Midbrain (tissue), 1 donor: ENCODE data around the gene ZNHIT3.

ENCODE experiments used
- DNase-seq: peaks from one replicate; lab custom pipeline; 2025; lab: John Stamatoyannopoulos, UW

Gene ZNHIT3

DNA sequence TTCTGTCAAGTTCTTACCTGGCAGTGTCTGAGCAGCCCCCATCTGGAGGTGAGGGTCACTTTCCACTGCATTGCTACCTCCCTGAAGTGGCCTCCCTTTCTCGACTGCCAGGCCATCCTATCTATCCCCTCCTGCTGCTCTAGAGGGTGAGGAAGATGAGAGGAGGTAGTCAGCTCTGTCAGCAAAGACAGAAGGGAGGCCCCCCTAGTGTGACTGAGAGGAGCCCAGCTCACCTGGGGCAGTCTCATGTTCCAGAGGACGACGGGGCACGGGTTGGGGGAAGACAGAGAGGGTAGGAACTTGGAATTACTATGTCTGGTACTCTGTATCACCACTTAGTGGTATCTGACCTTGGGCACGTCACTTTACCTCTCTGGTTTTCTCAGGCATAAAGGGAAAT lies 26.2 kb downstream of the ZNHIT3 start:
- DNase-seq = no peak

DNA sequence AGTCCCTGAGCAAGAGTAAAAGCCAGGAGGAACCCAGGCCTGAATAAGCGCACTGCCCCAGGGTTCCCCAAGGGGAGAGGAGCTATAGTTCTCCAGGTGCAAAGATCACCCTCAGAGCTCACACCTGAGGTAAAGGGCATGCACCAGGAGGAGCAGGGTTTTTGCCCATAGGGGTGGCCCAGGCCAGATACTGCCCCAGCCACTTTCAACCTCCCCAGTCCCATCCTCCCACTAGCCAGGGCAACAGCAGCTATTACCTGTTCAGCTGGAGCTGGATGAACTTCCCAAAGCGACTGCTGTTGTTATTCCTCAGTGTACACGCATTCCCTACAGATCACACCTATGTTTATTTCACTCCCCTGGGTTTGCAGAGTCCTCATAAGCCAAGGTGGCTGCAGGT lies 28.4 kb downstream of the ZNHIT3 start:
- DNase-seq = no peak

DNA sequence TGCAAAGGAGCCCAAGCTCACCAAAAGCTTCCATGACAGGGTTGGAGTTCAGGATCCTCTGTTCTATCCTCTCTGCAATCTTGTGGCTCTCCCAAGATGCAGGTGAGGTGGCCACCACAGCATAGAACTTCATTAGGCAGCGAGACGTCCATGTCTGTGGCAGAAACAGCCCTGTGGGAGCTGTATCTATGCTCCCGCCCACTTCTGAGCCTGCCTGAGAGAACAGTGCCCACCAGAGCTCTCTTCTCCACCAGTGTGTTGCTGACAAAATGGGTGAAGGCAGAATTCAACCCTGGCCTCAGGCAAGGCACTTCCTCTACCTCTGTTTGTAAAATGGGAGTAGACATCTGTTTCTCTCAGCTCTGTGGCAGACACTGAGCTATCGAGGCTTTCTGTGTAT lies 29.4 kb downstream of the ZNHIT3 start:
- no peak for DNase-seq

DNA sequence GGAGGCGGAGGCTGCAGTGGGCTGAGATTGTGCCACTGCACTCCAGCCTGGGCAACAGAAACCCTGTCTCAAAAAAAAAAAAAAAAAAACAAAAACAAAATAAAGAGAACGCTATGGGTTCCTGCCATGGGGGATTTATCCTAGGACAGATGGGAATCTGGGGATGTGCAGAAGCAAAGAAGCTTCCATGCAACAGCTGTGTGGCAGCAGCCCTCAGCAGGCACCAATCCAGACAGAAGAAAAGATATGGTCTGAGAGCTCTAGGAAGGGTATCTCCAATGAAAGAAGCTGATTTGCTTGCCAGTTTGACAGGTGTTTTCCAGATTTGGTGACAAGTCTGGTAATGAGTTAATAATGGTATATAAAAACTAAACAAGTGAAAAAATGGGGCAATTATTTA lies 36.6 kb downstream of the ZNHIT3 start:
- no peak for DNase-seq

DNA sequence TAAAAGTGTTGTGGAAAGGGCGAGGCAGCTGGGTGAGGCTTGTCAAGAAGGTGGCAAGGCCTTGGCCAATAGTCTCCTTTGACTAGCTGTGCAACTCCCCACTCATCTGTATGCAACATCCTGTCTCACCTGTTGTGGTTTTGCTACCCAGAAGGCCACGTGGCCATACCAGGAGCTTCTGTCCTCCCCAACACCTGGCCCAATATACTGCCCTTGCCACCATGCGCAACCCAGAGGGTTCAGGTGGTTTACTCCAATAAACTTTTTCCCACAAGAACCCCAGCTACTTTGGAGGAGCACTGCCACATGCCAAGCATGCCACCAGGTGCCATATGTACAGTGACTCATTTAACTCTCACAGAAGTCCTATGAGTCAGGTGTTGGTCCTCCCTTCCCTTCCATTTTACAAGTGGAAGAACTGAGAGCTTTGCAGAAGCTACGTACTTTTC lies 38.0 kb downstream of the ZNHIT3 start:
- DNase-seq = no peak

DNA sequence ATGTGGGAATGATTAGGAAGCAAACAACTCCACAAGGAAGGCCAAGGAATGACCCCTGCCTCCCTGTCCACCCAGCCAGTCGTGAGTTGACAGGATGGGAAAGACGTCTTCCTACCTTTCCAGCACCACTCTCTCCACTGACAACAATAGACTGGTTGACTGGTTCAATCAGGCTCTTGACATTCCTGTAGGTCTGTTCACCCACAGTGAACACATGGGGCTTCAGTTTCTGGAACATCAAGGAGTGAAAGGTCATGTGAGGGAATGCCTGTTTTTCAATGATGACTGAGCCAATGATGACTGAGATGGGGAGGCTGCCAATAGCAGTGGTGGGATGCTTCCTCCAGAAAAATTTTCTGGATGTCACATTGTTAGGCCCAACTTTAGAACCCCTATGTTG lies 38.6 kb downstream of the ZNHIT3 start:
- DNase-seq = no peak

DNA sequence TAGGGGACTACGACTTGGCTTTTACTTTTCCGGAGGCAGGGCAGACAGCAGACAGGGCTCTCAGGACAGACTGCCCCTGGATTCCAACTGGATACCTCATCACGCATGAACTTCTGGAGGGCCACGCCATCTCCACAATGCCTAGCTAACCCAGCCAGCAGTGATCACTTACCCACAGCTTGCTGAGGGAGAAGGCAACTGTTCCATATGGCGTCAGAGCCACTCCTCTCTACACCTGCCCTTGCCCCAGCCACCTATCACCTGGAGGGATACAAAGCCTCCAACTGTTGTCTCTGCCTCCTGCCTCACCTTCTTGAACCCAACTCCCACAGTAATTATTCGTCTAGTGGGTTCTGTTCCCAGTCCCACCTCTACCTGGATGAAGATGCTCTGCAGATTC lies 39.4 kb downstream of the ZNHIT3 start:
- no peak for DNase-seq

DNA sequence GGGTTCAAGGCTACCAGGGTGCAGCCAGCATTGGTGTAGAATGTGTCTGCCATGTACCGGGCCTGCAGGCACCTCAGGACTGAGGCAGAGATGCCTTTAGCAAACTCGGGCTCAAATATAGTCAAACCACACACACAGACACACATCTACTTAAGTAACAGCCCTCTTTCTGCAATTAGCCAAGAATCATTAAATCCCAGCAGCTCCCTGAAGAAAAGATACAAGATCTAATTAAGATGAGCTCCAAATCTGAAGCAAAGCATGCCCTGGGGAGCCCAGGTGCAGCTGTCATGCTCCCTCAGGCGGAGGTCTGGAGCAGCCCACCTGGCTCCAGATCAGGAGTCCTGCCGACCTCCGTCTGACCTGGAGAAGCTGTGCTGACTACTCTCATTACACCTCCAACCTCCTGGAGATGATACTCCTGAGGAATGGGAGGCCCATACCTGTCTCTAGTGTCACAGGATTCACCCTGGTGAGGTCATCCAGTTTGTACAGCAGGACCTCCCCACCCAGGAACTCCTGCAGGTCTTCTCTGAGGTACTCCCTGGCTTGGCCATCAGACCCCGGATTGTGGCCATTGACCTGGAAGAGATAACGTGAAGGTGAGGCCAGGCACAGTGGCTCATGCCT lies 41.3 kb downstream of the ZNHIT3 start:
- DNase-seq = no peak

DNA sequence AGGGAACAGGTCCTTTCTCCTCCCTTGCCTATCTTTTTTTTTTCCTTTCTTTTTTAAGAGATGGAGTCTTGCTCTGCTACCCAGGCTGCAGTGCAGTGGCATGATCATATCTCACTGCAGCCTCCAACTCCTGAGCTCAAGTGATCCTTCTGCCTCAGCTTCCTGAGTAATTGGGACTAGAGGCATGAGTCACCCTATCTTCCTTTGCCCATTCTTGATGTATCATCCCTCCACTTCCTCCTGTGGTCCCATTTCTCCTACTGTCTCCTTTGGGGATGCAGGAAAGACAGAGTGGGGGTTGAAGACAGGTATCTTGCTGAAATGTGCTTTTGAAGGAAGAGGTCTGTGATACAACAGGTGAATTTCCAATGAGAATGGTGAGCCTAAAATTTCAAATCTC lies 42.6 kb downstream of the ZNHIT3 start:
- DNase-seq = no peak

DNA sequence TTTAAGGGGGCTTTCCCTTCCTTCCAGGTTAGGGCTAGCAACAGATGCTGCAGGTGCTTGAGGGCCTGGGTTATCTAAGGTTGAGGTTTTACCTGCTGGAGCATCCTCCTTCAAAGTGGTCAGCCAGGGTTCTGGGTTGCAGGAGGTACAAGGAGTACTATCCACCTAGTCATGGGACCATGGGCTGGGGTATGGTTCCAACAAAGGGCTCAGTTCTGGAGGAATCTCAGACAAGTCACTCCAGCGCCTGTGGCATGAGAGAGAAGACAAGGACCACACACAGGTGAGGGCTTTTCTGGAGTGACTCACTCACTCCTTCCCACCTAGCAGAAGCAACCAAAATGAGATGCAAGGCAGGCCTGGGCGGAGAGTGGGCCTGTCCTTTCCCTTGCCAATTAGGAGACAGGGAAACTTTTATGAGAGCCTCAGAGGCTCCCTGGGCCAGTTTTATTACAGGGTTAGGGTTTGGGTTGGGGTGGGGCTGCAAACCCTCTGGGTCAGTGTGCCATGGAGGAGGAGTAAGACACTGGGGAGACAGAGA lies 46.0 kb downstream of the ZNHIT3 start:
- DNase-seq = no peak

DNA sequence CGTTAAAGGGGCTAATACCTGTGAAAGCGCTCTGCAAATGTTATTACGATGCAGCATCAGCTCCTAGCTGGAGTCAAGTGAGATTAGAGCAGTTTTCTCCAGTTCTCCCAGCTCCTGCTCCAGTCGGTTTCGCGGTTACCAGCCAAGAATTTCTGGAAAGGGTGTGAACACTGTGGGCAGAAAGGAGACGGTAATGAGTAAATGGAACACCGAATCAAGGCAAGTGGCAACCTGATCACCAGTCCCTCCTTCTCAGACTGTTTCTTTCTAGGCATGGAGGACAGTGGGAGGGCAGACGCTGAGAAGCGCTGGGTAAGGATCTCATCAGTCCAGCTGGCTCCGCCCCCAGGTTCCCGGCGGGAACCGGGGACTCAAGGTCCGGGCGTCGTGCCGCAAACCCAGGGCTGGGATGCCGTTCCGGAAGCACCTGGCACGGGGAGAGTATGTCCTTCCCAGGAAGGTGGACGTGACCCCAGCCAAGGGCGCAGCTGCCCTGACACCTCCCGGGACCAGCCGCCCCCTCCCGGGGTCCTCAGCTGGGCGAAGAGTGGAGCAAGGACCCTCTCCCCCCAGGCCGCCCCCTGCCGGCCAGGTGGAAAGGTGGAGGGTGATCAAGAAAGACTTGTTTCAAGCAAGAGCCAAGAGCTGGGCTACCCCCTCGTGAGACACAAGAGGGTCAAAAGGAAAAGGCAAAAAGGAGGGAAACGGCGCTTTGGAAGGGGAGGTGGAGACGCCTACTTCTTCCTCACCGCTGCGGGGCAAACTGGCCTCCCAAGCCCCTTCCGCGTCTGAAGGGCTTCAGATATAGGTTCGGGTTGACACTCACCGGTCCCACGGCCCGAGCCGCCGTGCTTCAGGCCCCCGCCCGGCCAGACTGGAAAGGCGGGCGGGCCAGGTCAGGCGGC lies 47.7 kb downstream of the ZNHIT3 start:
- DNase-seq = peak; percentile 55

DNA sequence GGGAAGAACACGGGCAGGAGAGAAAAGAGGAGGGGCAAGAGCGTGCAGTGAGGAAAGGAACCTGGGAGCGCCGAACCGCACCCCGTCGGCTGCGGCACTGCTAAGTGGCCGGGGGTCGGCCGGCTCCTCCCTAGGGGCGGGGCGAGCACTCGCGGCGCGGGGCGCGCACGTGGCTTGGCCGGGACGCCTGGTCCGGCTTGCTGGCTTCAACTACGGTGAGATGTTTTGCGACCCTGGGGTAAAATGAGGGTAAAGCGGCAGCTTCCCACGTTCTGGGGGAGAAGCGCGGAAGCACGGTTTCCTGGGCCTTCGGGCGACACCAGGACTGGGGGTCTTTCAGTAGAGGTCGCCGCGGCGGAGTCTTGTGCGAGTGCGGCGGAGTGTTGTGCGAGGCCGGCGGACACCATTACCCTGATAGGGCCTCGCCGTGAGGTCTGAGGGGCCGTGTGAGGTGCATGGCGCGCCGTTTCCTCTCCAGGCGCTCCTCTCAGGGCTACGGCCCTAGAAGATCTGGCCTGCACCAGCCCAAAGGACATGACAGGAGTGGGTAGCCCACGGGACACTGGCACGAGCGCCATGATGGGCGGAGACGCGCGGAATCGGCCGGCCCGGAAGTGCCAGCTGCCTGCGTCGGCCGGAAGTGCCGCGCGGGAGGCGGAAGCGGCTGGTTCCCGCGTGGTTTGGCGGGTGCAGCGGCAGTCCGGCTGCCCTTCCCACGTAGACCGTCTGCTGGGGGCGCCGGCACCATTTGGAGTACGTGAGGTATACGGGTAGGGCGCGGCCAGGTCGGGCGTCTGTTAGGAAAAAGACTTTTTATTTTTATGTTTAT lies 48.6 kb downstream of the ZNHIT3 start, which contains the start of the genes MYO19 and PIGW:
TSS of gene MYO19 (minus strand) at position 29 of the 829 bp plus-strand sequence. CDS start 2,330 bp downstream, outside the sequence.
TSS of gene PIGW (plus strand) at position 148 of the 829 bp plus-strand sequence. CDS start 2,115 bp downstream, outside the sequence.
- DNase-seq = peak; percentile 87

DNA sequence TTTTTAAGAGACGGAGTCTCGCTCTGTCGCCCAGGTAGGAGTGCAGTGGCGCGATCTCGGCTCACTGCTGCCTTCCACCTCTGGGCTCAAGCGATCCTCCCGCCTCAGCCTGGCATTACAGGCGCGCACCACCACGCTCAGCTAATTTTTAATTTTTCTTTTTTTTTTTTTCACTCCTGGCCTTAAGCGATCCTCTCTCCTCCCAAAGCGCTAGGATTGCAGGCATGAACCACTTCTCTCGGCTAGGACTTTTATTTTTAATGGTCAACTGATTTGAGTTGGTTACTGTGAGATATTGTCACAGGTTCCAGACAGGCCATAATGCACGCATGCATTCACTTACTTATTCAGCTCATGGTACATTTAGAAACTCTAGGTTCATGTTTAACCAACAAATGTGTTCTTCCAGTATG lies 49.2 kb downstream of the ZNHIT3 start:
- DNase-seq = no peak

DNA sequence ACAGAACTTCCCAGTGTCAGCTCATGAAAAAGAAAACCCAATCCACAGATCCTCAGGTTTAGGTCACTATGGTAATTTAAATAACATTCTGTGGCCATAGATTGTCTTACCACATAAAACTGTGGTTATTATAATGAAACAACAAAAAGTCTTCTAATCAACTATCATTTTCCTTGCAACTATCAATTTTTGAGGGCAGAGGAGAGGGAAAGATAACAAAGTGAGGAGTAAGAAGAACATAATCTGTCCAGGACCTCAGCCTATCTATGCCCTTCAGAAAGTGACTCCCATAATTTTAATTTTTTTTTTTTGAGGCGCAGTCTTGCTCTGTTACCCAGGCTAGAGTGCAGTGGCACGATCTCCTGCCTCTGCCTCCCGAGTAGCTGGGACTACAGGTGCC lies 54.2 kb downstream of the ZNHIT3 start:
- DNase-seq = no peak

DNA sequence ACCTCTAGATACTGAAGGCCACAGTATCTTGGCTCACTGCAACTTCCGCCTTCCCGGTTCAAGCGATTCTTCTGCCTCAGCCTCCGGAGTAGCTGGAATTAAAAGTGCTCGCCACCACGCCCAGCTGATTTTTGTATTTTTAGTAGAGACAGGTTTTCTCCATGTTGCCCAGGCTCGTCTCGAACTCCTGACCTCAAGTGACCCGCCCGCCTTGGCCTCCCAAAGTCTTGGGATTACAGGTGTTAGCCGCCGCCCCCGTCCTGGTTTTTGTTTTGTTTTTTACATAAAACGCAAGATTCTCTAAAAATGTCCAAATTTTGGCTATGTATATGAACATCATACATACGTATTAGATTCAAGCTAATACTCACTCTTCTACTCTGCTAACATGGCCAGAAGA lies 56.3 kb downstream of the ZNHIT3 start:
- no peak for DNase-seq

DNA sequence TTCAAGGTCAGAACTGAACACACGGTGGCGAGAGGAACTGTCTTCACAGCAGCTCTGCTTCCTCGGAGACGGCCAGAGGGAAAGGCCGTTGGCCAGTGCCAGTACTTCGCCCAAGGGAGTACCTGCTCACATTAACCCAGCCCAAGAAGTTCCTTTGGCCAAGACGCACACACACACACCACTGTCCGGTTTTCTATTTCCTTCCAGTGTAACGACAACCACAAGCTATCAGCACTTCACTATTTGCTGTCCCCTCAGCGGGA lies 57.5 kb downstream of the ZNHIT3 start:
- DNase-seq = peak; percentile 33

DNA sequence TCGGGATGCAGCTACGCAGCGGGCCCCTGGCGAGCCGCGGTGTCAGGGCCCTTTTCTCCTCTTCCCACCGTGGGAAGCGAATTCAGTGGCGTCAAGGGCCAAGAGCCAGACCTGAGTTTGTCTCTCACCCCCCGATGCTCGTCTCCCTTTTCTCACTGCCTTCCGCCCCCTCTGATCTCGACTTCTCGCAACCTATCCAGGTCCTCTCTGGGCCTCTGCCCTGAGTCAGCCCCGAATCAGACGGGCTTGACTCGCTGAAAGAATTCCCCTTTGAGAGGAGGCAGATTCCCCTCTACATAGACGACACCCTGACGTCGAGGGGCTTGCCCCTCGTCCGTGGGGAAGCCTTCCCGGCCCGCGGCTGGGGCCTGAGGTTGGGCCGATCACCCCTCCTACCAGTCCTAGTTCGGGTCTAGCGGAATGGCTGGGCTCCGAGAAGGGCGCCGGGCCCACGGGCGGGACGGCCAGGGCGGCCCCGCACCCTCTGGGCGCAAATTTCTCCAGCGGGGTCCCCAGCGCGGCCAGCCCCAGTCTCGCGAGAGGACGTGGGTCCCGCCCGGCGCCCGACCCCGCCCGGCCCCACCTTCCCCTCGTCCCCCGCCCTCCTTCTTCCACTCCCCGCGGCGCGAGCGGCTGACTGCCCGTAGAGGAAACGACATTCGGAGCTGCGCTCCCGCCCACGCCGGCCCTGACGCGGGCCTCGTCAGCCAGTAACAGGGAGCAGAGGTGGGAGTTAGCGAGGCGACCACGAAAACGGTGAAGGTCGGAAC lies 58.0 kb downstream of the ZNHIT3 start, which contains the start of gene GGNBP2:
TSS of gene GGNBP2 (plus strand) at position 613 of the 770 bp plus-strand sequence. CDS start 806 bp downstream, outside the sequence.
- peak; percentile 88 for DNase-seq

DNA sequence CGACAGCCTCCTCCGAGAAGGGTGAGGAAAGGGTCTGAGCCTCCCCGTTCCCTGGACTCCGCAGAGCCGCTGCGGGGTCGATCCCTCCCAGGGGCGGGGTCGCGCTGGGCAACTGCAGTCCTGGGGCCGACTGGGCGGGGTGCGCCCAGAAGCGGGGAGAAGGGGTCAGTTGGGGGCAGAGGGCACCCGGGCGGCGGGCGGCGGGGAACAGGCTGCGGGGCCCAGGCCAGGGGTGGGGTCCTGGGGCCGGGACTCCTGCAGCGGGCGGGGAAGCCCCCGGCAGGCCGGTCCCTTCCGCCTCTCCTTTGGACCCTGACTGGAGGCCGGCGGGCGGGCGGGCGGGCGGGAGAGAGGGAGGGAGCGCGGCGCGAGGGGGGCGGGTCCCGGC lies 58.6 kb downstream of the ZNHIT3 start:
- no peak for DNase-seq
